NCI-H748 (cell line): ENCODE measurements around the gene ALDOA.
A peak's percentile ranks its signal among the peaks of the same experiment; 100 is the strongest.
"Not testable (repeated sequence)": the region's sequence is repeated elsewhere in the genome, so short reads cannot be mapped to it uniquely, and the experiment has no call there.

Experiments used
- DNase-seq: peaks from one replicate; lab custom pipeline; 2025; ENCODE audit not compliant: unreplicated experiment; lab: John Stamatoyannopoulos, UW

The ALDOA gene

GRCh38 chr16:30040690-30041089, 24.9 kb upstream of the ALDOA start:
- DNase-seq, result not testable (repeated sequence)

- no peak for DNase-seq
Measured at GRCh38 chr16:30041841-30042240, 23.7 kb upstream of the ALDOA start.

- DNase-seq, result no peak
Measured at GRCh38 chr16:30046178-30046577, 19.4 kb upstream of the ALDOA start.

- no peak for DNase-seq
Measured at GRCh38 chr16:30046588-30046987, 19.0 kb upstream of the ALDOA start.

GRCh38 chr16:30049871-30050270, 15.7 kb upstream of the ALDOA start:
- DNase-seq, result no peak

- no peak for DNase-seq
Measured at GRCh38 chr16:30051518-30051917, 14.0 kb upstream of the ALDOA start.

- DNase-seq, result peak; percentile 93
Measured at GRCh38 chr16:30052671-30053372, 12.7 kb upstream of the ALDOA start.

GRCh38 chr16:30053376-30054015, 12.1 kb upstream of the ALDOA start:
- DNase-seq, result peak; percentile 39

- DNase-seq, result no peak
Measured at GRCh38 chr16:30054451-30054850, 11.1 kb upstream of the ALDOA start.

GRCh38 chr16:30054959-30055553, 10.5 kb upstream of the ALDOA start:
- peak; percentile 32 for DNase-seq

GRCh38 chr16:30060346-30060745, 5.2 kb upstream of the ALDOA start:
- DNase-seq, result no peak

- DNase-seq, result no peak
Measured at GRCh38 chr16:30060836-30061554, 4.6 kb upstream of the ALDOA start.

GRCh38 chr16:30063278-30063892, 2.2 kb upstream of the ALDOA start:
- no peak for DNase-seq

- peak; percentile 53 for DNase-seq
Measured at GRCh38 chr16:30063893-30064728, 1.4 kb upstream of the ALDOA start.

GRCh38 chr16:30064729-30065101, 845 bp upstream of the ALDOA start:
- no peak for DNase-seq

- DNase-seq, result peak; percentile 59
Measured at GRCh38 chr16:30065943-30066760, 592 bp downstream of the ALDOA start.

GRCh38 chr16:30066761-30067583, 1.4 kb downstream of the ALDOA start:
- no peak for DNase-seq

- no peak for DNase-seq
Measured at GRCh38 chr16:30067584-30067916, 2.0 kb downstream of the ALDOA start.

GRCh38 chr16:30068333-30068732, 2.8 kb downstream of the ALDOA start:
- no peak for DNase-seq
